Brain microvascular endothelial cell (primary cell): ENCODE results near the gene CUL7.
A peak's percentile ranks its signal among the peaks of the same experiment; 100 is the strongest.

Experiments
- DNase-seq: peaks from one replicate; pipeline ENCODE4 v3.0.0-alpha.2; 2020
- H3K27ac ChIP-seq: fragments of 250-450 bp; sonication (Bioruptor Pico); 2 replicates; pipeline ENCODE4 v1.5.1; 2020; ENCODE audit warnings: mild to moderate bottlenecking, moderate library complexity
- H3K27me3 ChIP-seq: fragments of 250-450 bp; sonication (Bioruptor Pico); replicated peaks from 2 replicates; pipeline ENCODE4 v1.5.1; 2020; ENCODE audit warnings: mild to moderate bottlenecking
- H3K36me3 ChIP-seq: fragments of 250-450 bp; sonication (Bioruptor Pico); replicated peaks from 2 replicates; pipeline ENCODE4 v1.5.1; 2020; ENCODE audit warnings: mild to moderate bottlenecking
- H3K4me3 ChIP-seq: 2 replicates; pipeline ENCODE4 v1.5.1; 2011; ENCODE audit warnings: low read depth, mild to moderate bottlenecking, control low read depth, low read length, moderate library complexity
- in situ Hi-C: cut with HindIII; loops from 2 replicates; pipeline ENCODE4 v1.10.0; 2017; ENCODE audit warnings: low sequenced_read_pairs, low pct_ligation_motif_present
- TF ChIP-seq, protein P1 (sequence below): IDR thresholded peaks from 2 replicates; pipeline ENCODE4 v1.5.1; 2011; ENCODE audit warnings: low read depth, mild to moderate bottlenecking, moderate library complexity, low read length, control low read depth, inconsistent platforms; ENCODE audit errors: missing control alignments

Gene CUL7

DNA sequence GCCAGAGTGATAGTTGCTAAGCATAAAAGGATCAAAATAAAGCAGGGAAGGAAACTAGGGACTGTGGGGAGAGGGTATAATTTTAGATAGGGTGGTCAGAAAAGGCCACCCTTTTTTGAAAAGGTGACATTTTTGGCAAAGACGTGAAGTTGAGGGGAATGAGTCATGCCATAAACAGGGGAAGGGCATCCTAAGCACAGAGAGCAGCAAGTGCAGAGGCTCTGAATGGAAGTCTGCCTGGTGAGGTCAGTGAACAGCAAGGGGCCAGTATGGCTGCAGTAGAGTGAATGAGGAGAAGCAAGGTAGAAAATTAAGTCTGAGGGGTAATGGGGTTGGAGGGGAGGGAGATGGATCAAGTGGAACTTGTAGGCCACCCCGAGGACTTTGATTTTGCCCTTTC is 8.2 kb upstream of the CUL7 start:
- no peak overlapping the region for H3K4me3 ChIP-seq
- no peaks in the 10 kb centered on the region for H3K27me3 ChIP-seq
- in situ Hi-C loops, result no loop called here
- peaks cover 3% of the 10 kb centered on the region for H3K36me3 ChIP-seq
- TF ChIP-seq, protein P1, sequence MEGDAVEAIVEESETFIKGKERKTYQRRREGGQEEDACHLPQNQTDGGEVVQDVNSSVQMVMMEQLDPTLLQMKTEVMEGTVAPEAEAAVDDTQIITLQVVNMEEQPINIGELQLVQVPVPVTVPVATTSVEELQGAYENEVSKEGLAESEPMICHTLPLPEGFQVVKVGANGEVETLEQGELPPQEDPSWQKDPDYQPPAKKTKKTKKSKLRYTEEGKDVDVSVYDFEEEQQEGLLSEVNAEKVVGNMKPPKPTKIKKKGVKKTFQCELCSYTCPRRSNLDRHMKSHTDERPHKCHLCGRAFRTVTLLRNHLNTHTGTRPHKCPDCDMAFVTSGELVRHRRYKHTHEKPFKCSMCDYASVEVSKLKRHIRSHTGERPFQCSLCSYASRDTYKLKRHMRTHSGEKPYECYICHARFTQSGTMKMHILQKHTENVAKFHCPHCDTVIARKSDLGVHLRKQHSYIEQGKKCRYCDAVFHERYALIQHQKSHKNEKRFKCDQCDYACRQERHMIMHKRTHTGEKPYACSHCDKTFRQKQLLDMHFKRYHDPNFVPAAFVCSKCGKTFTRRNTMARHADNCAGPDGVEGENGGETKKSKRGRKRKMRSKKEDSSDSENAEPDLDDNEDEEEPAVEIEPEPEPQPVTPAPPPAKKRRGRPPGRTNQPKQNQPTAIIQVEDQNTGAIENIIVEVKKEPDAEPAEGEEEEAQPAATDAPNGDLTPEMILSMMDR, result no peak
- DNase-seq, result no peak
- H3K27ac ChIP-seq, result no peak overlapping the region

DNA sequence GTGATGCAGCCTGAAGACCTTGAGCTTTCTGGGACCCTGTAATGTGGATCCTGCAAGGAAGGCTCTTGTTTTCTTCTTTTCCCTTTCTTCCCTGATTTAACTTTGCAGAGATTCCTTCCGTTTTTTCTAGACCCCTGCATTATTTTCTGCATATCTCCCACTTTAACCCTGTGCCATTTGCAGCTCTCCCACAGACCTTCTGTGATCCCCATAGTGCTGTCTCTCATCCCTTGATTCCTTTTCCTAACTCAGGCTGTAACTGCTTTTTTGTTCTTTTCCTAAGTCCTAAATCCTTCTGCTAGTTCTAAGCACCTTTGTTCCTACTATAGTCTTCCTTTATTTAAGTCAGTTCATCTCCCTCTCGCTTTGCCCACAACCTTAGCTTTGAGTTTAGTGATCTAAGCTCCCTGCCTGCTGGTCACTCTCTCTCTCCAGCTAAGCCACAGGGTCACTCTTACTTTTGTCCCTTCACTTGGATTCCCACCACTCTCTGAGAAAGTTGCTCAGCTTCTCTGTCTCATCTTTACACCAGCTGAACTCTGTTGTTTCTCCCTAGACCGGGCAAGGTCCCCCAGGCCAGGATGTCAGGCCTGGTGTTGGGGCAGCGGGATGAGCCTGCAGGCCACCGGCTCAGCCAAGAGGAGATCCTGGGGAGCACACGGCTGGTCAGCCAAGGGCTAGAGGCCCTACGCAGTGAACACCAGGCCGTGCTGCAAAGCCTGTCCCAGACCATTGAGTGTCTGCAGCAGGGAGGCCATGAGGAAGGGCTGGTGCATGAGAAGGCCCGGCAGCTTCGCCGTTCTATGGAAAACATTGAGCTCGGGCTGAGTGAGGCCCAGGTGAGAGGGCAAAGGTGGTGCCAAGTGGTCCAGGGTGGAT is 7.3 kb upstream of the CUL7 start:
- H3K27ac ChIP-seq, result no peak overlapping the region
- in situ Hi-C loops, result no loop called here
- H3K27me3 ChIP-seq, result no peaks in the 10 kb centered on the region
- TF ChIP-seq, protein P1, result no peak
- H3K4me3 ChIP-seq, result no peak overlapping the region
- H3K36me3 ChIP-seq, result peaks cover 3% of the 10 kb centered on the region
- DNase-seq, result no peak

DNA sequence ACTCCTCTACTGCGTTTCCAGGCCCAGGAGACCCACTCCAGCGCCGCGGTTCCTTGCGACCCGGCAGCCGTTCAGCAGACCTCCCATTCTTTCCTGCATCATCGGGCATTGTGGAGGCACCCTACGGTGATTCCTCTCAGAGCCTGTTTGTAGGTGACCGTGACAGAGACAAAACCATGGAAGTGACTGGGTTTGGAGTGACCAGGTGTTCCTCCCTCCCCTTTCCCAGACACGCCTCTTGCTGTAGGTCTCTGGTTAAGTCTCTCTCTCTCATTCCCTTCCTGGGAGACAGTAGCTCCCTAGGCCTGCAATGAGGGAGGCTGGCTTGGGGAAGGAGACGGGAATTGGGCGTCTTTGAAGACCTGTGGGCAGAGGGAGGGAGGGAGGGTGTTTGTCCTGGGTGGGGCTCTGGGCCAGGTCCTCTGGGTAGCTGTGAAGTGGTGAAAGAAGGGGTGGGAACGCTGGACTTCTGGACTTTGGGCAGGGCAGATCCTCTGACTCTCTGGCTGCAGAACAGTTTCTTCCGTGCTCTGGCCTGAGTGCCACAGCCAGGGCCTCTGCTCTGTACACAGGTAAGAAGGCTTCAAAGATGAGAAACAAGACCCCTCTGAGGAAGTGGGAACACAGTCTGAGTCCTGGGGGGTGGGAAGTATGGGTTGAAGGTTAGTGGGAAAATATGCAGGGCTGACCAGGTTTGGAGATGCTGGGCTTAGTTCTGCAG is 6.5 kb upstream of the CUL7 start:
- peaks cover 6% of the 10 kb centered on the region for H3K36me3 ChIP-seq
- peak overlapping the region; percentile 82 for H3K4me3 ChIP-seq
- in situ Hi-C loops, result no loop called here
- TF ChIP-seq, protein P1, result no peak
- H3K27me3 ChIP-seq, result no peaks in the 10 kb centered on the region
- no peak for DNase-seq
- peak overlapping the region; percentile 90 for H3K27ac ChIP-seq

DNA sequence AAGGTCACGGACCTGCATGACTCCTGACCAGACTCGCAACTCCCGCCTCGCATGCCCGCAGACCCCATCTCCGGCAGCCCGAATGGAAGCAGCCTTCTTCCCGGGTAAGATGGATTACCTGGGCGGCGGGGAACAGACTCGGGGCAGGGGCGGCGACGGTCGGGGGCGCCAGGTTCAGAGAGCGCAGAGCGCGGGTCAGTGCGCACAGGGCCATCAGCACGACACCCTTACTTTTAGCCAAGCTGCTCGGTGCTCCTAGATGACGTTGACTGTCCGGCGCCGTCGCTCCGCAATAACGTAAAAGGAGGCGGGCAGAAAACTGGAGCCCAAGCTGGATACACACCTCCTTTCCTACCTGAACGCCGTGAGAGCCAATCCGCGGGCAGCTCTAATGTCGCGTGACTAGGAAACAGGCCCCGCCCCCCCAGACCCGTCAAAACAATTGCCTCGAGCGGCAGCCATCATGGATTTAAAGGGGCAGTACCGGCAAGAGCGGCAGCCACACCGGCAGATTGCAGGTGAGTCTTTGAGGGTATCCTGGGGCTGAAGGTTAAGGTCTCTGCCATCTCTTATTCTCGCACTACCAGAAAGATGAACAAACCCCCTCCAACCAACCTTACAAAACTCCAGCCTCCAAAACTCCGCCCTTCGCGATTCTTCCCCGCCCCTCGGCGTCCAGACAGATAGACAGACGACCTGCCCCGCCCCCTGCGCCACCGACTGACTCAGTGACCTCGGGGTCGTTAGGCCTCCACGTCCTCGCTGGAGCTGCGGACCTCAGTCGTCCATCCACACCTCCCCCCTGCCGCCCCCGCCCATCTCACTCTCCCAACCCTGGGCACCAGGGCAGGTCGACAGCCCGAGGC is 5.8 kb upstream of the CUL7 start, which contains the start of the genes KLC4 and MRPL2:
TSS of gene KLC4 (plus strand) at position 464 of the 866 bp plus-strand sequence. CDS start 1,705 bp downstream, outside the sequence.
TSS of gene MRPL2 (minus strand) at position 267 of the 866 bp plus-strand sequence. CDS start at position 214, 53 bp downstream.
- in situ Hi-C loops, result no loop called here

DNA sequence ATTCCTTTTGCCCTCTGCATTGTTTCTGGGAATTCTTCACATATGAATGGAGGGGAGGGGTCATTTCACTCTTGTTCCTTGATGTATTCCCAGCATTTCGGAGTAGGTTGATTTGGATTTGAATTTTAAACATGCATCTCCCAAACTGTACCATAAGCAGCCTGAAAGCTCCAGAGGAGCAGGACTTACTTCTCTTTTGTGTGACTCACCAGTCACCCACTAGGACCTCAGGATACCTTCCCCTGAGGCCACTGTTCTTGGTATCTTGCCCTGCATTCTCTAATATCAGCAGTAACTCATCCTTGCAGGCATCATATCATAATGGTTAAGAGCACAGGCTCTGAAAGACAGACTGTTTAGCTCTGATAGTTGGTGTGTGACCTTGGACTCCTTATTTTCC is 4.9 kb upstream of the CUL7 start:
- no peak for DNase-seq
- H3K27ac ChIP-seq, result no peak overlapping the region
- in situ Hi-C loops, result no loop called here
- H3K36me3 ChIP-seq, result peaks cover 6% of the 10 kb centered on the region
- no peaks in the 10 kb centered on the region for H3K27me3 ChIP-seq
- TF ChIP-seq, protein P1, result no peak
- peak overlapping the region; percentile 82 for H3K4me3 ChIP-seq

More for the DNA sequence above, 5.8 kb upstream of the CUL7 start, which contains the start of the genes KLC4 and MRPL2:
- H3K36me3 ChIP-seq, result peaks cover 6% of the 10 kb centered on the region
- TF ChIP-seq, protein P1, result no peak
- DNase-seq, result peak; percentile 99
- peak within 1 kb of the TSS; percentile 82 for H3K4me3 ChIP-seq
- H3K27ac ChIP-seq, result peak within 1 kb of the TSS; percentile 90
- H3K27me3 ChIP-seq, result no peaks in the 10 kb centered on the region
